ENCODE data around the gene NKX3-2.

Gene NKX3-2

DNA sequence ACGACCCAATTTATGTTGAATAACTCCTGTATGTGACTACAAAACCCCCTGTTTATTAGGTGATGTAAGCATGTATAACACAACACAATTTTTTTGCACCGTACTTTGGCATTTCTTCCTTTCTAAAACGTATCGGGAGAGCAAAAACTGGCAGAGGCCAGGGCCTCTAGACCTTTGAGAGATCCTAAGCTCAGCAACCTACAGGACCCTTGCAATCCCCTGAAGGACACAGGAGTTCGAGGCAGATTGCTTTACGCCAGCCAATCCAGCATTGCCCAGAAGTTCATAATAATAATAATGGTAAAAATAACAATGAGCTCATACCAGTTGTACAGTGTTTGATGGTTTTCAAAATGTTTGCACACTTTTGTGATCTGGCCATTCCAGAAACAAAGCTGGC, 7.7 kb downstream of the NKX3-2 start:
- in situ Hi-C loops (cut with MboI; ENCODE audit: low pct_unique_long_range_greater_than_20kb, low sequenced_read_pairs) = loop anchor here (25.0 kb wide), 2 partner anchors 699 to 799 kb away; no protein-coding TSS in a partner anchor
- DNase-seq = no peak

DNA sequence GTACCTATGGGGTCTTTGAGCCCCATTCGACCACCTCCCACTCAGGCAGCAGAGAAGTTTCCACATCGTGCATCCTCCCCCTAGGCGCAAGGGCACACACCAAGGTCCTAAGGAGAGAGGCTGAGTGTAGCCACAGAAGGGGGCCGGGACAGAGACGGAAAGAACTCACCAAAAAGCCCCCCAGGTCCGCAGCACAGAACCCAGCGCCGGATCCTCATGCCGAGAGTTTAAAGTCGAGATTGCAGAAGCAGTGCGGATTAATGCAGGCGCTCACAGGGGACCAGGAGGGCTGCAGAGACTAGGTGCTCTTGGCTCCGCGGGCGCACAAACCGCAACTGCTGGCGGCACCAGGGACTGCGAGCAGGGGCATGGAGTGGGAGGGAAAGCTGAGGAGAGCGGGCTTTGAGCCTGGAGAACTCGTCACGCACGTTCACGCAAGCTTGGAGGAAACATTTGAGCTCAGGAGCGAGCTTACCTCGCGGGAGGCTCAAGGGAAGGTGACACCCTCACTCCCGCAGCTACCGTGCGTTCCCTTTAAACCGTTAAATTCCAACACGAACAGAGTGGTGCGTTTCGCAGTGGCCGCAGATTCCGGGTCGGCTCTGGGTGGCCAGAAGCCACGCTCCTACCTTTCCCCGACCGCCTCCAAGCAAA, 8.5 kb downstream of the NKX3-2 start:
- in situ Hi-C loops (cut with MboI; ENCODE audit: low pct_unique_long_range_greater_than_20kb, low sequenced_read_pairs) = loop anchor here (25.0 kb wide), 2 partner anchors 699 to 799 kb away; no protein-coding TSS in a partner anchor

DNA sequence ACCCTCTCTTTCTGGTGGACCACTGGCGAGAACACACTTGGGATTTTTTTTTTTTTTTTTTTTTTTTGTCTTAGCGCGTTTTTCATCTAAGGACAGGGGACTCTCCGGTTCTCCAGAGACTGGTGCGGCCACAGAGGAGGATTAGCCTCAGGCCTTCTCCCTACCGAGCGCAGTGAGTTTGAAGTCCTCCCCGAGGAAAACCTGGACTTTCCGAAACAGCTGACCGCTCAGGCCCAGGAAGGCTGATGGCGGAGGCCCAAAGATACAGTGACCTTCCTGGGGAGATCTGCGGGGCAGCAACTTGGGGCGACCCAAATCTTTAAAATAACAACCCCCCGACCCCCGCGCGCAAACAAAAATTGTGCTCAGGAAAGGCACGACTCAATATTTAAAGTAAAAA, 9.2 kb downstream of the NKX3-2 start:
- in situ Hi-C loops (cut with MboI; ENCODE audit: low pct_unique_long_range_greater_than_20kb, low sequenced_read_pairs) = loop anchor here (25.0 kb wide), 2 partner anchors 698 to 798 kb away; no protein-coding TSS in a partner anchor
- no peak for DNase-seq

More for the DNA sequence above, 8.5 kb downstream of the NKX3-2 start:
- DNase-seq = no peak

DNA sequence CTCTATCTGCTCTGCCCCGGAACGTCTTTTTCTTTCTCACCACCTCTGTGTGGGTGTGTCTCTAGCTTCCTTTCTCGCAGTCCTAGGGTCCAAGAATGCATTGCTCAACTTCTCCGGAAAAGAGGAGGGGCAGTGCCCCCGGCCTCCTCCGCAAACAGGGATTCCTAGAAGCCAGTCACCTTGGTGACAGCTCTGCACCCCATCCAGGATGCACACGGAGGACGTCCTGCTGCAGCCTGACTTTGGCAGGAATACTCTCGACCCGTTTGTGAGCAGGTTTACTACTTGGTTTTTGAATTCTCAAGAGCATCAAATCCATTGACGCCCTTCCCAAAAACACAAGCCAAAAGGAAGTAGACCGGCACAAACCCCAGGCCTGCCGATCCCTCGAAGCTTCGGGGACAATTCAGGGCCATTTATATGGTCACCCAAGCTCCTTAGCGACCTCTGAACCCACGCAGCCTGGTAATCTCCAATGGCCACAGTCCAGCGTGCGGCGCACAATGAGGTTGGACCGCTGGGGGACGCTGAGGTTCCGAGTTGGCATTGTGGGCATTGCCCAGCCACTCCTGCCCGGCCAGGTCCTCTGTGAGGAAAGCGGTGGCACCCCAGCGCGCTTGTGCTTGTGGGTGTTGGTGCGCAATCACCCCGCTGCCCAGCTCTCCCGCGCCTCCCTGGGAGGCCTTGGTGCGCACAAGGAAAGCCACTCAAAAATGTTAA, 9.8 kb downstream of the NKX3-2 start:
- DNase-seq = peak; percentile 80

GRCh38 chr4:13533670-13534343, 10.5 kb downstream of the NKX3-2 start:
- in situ Hi-C loops (cut with MboI; ENCODE audit: low pct_unique_long_range_greater_than_20kb, low sequenced_read_pairs) = loop anchor here (25.0 kb wide), 2 partner anchors 697 to 797 kb away; no protein-coding TSS in a partner anchor
- DNase-seq = no peak

More for the DNA sequence above, 9.8 kb downstream of the NKX3-2 start:
- in situ Hi-C loops (cut with MboI; ENCODE audit: low pct_unique_long_range_greater_than_20kb, low sequenced_read_pairs) = loop anchor here (25.0 kb wide), 2 partner anchors 697 to 797 kb away; no protein-coding TSS in a partner anchor

GRCh38 chr4:13531625-13531998, 12.7 kb downstream of the NKX3-2 start:
- in situ Hi-C loops (cut with MboI; ENCODE audit: low pct_unique_long_range_greater_than_20kb, low sequenced_read_pairs) = loop anchor here (25.0 kb wide), 2 partner anchors 694 to 794 kb away; no protein-coding TSS in a partner anchor

DNA sequence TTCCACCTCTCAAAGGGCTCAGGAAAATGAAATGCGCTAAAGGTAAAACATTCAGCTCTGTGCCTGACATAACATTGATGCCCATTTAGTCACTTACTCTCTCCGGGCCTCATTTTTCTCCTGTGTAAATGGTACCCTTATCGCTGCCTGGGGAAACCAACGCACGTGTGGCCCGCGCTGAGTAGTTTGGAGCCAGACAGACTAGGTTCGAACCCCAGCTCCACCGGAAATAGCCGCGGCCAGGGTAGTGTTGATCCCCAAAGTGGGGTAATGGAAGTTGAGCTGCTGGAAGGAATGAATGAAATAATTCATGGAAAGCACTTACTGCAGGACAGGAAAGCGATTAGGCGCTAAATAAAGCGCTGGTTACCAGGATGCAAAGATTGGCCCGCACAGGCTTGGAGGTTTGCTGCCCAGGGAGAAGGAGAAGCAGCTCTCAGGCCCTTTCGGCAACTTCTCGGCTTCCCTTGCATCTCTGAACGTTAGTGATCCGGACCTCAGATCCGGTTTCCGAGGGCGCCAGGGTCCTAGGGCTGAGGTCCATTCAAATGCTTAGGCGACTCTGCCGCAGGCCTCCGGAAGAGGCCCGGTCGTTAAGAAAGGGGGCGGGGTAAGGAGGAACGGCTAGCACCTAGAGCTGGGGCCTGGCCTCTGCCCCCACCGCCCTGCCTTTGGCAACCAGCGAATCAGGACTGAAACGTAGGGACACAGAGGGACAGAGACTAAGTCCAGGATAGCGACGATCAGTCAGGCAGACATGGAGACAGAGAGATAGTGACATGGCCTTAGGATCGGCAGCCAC, 13.3 kb downstream of the NKX3-2 start:
- peak; percentile 61 for DNase-seq
- in situ Hi-C loops (cut with MboI; ENCODE audit: low pct_unique_long_range_greater_than_20kb, low sequenced_read_pairs) = loop anchor here (25.0 kb wide), 2 partner anchors 694 to 794 kb away; no protein-coding TSS in a partner anchor

More at GRCh38 chr4:13531625-13531998, 12.7 kb downstream of the NKX3-2 start:
- DNase-seq = no peak

- no peak for DNase-seq
- in situ Hi-C loops (cut with MboI; ENCODE audit: low pct_unique_long_range_greater_than_20kb, low sequenced_read_pairs) = loop anchor here (25.0 kb wide), 2 partner anchors 692 to 792 kb away; no protein-coding TSS in a partner anchor
Observed at GRCh38 chr4:13529128-13529919, 15.0 kb downstream of the NKX3-2 start.

GRCh38 chr4:13528821-13529127, 15.5 kb downstream of the NKX3-2 start:
- in situ Hi-C loops (cut with MboI; ENCODE audit: low pct_unique_long_range_greater_than_20kb, low sequenced_read_pairs) = loop anchor here (25.0 kb wide), 2 partner anchors 691 to 791 kb away; no protein-coding TSS in a partner anchor
- DNase-seq = no peak

DNA sequence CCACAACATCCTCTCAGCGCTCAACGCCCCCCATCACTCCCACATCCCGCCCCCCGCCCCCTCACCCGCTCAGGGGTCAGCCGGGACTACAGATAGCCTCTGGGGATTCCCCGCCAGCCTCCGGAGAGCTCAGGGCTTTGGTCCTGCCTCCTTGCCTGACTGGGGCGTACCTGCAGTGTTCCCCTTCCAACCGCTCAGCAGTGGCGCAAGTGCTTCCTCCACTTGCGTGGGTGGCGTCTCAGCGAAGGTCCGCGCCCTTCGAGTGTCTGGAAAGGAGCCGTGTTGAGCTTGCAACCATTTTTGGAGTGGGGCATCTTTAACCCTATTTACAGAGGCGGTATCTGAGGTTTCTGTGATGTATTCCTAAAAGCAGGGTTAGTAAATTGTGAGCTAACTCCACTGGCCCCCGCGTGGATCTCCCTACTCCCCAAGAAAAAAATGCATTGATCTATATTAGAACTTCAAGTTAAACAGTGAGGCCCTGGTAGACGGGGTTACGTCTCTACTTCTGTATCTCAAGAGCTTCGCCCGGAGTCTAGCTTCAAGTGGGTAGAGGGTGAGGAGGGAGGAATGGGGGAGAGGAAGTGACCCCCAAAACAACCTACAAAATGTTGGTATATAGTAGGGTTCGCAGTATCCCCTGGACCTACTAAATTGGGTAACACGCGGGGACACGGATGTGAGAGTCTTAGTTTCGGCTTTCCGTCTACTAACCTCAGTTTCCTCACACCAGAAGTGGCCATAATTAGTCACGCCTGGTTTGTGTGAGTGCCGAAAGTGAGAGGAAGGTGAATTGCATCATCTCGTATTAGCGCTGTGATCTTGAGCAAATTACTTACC, 16.1 kb downstream of the NKX3-2 start:
- DNase-seq = peak; percentile 32
- in situ Hi-C loops (cut with MboI; ENCODE audit: low pct_unique_long_range_greater_than_20kb, low sequenced_read_pairs) = loop anchor here (25.0 kb wide), 2 partner anchors 691 to 791 kb away; no protein-coding TSS in a partner anchor

DNA sequence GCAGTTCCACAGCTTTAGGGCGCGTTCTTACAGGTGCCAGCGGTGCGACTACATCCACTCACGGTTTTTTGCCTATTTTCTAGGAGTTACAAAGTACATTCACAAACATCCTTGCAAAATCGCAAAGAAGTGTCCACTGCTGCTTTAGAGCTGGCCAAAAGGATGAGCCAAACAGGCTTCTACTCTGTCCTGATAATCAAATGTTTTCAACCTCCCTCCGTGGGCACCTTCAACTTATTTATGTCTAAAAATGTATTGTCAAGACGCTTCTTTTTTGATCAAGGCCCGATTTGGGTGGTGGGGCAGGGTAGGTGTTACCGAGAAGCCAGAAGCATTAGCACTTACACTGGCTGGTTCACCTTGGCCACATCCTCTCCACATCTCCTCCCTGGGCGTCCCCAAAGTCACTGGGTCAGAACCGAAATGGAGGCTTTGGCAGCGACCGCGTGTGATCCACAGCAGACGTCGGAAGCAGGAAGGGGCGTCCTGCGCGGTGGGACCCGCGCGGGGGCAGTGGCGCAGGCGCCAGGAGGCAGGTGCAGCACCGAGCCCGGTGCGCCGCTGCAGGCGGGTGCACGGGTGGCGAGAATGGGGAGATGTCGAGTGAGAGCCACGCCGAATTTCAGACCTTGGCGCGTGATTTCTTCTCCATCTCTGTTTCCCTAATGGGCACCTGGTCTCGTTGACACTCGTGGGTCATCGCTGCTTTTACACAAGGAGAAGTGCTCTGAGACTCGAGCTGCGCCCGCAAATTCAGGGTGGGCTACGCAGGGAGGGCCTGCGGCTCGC, 16.9 kb downstream of the NKX3-2 start:
- no peak for DNase-seq
- in situ Hi-C loops (cut with MboI; ENCODE audit: low pct_unique_long_range_greater_than_20kb, low sequenced_read_pairs) = loop anchor here (25.0 kb wide), 2 partner anchors 690 to 790 kb away; no protein-coding TSS in a partner anchor

DNA sequence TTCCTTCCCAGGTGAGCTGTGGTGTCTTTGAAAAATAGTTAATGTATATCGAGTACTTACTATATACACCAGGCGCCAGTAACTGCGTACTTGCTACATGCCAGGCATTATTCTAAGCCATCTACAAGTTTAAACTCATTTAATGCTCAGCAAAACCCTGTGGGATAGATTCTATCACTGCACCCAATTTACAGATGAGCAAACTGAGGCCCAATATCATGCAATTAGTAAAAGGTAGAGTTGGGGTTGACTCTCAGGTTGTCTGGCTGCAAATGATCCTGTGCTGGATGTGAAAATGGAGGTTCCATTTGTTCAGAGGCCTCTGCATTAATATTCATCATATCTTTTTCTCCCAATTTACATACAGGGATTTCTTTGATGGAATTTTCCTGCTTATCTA, 17.6 kb downstream of the NKX3-2 start:
- in situ Hi-C loops (cut with MboI; ENCODE audit: low pct_unique_long_range_greater_than_20kb, low sequenced_read_pairs) = loop anchor here (25.0 kb wide), 2 partner anchors 689 to 789 kb away; no protein-coding TSS in a partner anchor

GRCh38 chr4:13525606-13526281, 18.6 kb downstream of the NKX3-2 start:
- in situ Hi-C loops (cut with MboI; ENCODE audit: low pct_unique_long_range_greater_than_20kb, low sequenced_read_pairs) = loop anchor here (25.0 kb wide), 2 partner anchors 688 to 788 kb away; no protein-coding TSS in a partner anchor
- DNase-seq = no peak

More for the DNA sequence above, 17.6 kb downstream of the NKX3-2 start:
- DNase-seq = no peak

DNA sequence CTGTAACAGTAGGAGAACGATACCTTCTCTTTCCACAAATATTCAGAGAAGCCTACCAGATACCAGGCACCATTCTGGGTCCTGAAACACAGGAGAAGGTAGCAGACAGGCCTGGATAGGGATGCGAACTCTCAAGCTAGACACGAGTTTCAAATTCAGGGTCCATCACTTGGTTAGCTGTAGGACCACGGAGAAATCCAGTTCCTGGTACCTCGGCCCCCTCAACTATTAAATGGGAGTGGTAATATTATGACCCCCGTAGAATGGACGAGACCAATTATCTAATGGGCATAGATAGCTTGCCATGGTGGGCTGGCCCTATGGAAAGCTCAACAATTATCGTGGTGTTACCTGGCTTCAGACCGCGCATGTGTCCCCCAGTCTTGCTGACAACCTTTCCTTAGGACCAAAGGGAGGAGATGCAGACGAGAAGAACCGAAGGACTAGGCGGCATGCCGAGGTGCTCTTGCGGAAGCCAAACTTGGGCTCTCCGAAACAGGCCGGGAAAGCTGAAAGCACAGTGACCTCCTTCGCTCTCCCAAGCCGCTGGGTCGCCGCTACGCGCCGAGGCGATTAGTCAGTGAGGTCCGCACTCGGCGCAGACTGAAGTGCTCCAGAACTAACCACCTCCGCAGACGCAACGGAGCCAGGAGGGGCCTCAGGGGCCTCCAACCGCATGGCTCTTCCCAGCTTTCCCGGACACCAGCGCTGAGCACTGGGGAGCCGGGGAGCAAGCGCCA, 19.6 kb downstream of the NKX3-2 start:
- no peak for DNase-seq

More for the DNA sequence above, 19.6 kb downstream of the NKX3-2 start:
- in situ Hi-C loops (cut with MboI; ENCODE audit: low pct_unique_long_range_greater_than_20kb, low sequenced_read_pairs) = loop anchor here (25.0 kb wide), 2 partner anchors 687 to 787 kb away; no protein-coding TSS in a partner anchor
